ENCODE results near the gene SDK2. TPM values are rescaled to one million over a fixed set of nuclear protein-coding genes. Genes with fewer than 3 reads are reported as not detected.
A peak's percentile ranks its signal among the peaks of the same experiment; 100 is the strongest.

SDK2 gene
- total RNA-seq, 1 donor, result under 0.01 TPM

- peaks cover 38% of the 10 kb centered on the region for H4K20me1 ChIP-seq (ENCODE audit: insufficient read depth, low read length)
- H3K4me1 ChIP-seq (ENCODE audit: insufficient read depth, low read length), result peaks cover 26% of the 10 kb centered on the region
- H3K4me2 ChIP-seq (ENCODE audit: insufficient read depth, low read length), result no peak overlapping the region
- H2AFZ ChIP-seq (ENCODE audit: low read length), result no peak overlapping the region
- H3K27me3 ChIP-seq (ENCODE audit: insufficient read depth, low read length), result no peaks in the 10 kb centered on the region
- no peaks in the 10 kb centered on the region for H3K36me3 ChIP-seq (ENCODE audit: insufficient read depth, low read length)
- H3K79me2 ChIP-seq (ENCODE audit: insufficient read depth, low read length), result peaks cover 75% of the 10 kb centered on the region
- no peak overlapping the region for H3K27ac ChIP-seq (ENCODE audit: low read depth, low read length)
- no peak overlapping the region for H3K4me3 ChIP-seq (ENCODE audit: insufficient read depth, low read length)
- no peak for DNase-seq (ENCODE audit: insufficient read length, low spot score, missing footprints)
- H3K9me3 ChIP-seq (ENCODE audit: low read depth, low read length), result no peaks in the 10 kb centered on the region
- TF ChIP-seq CTCF (IDR thresholded peaks at IDR 0.05; ENCODE audit: extremely low read depth, low read depth, low read length), result no peak
These were observed 346.0 kb downstream of the SDK2 start for GRCh38 chr17:73297934-73298861.

GRCh38 chr17:73293480-73293911 lies 350.7 kb downstream of the SDK2 start:
- no peak for TF ChIP-seq CTCF (IDR thresholded peaks at IDR 0.05; ENCODE audit: extremely low read depth, low read depth, low read length)
- H3K36me3 ChIP-seq (ENCODE audit: insufficient read depth, low read length), result no peaks in the 10 kb centered on the region
- H3K9me3 ChIP-seq (ENCODE audit: low read depth, low read length), result no peaks in the 10 kb centered on the region
- H3K27me3 ChIP-seq (ENCODE audit: insufficient read depth, low read length), result no peaks in the 10 kb centered on the region
- peak overlapping the region; percentile 64 for H3K4me2 ChIP-seq (ENCODE audit: insufficient read depth, low read length)
- peak; percentile 88 for DNase-seq (ENCODE audit: insufficient read length, low spot score, missing footprints)
- H2AFZ ChIP-seq (ENCODE audit: low read length), result no peak overlapping the region
- H3K4me3 ChIP-seq (ENCODE audit: insufficient read depth, low read length), result peak overlapping the region; percentile 10
- peaks cover 61% of the 10 kb centered on the region for H3K4me1 ChIP-seq (ENCODE audit: insufficient read depth, low read length)
- peak overlapping the region; percentile 52 for H3K27ac ChIP-seq (ENCODE audit: low read depth, low read length)
- peaks cover 65% of the 10 kb centered on the region for H3K79me2 ChIP-seq (ENCODE audit: insufficient read depth, low read length)
- H4K20me1 ChIP-seq (ENCODE audit: insufficient read depth, low read length), result peaks cover 34% of the 10 kb centered on the region

- H3K4me1 ChIP-seq (ENCODE audit: insufficient read depth, low read length), result peaks cover 59% of the 10 kb centered on the region
- H3K36me3 ChIP-seq (ENCODE audit: insufficient read depth, low read length), result no peaks in the 10 kb centered on the region
These were observed 351.2 kb downstream of the SDK2 start for GRCh38 chr17:73293031-73293430.

More at GRCh38 chr17:73293031-73293430, 351.2 kb downstream of the SDK2 start:
- no peaks in the 10 kb centered on the region for H3K27me3 ChIP-seq (ENCODE audit: insufficient read depth, low read length)
- H3K27ac ChIP-seq (ENCODE audit: low read depth, low read length), result peak overlapping the region; percentile 52
- H3K4me3 ChIP-seq (ENCODE audit: insufficient read depth, low read length), result no peak overlapping the region
- DNase-seq (ENCODE audit: insufficient read length, low spot score, missing footprints), result peak; percentile 77
- H4K20me1 ChIP-seq (ENCODE audit: insufficient read depth, low read length), result peaks cover 31% of the 10 kb centered on the region
- H3K9me3 ChIP-seq (ENCODE audit: low read depth, low read length), result no peaks in the 10 kb centered on the region
- H2AFZ ChIP-seq (ENCODE audit: low read length), result no peak overlapping the region
- TF ChIP-seq CTCF (IDR thresholded peaks at IDR 0.05; ENCODE audit: extremely low read depth, low read depth, low read length), result no peak
- H3K79me2 ChIP-seq (ENCODE audit: insufficient read depth, low read length), result peaks cover 63% of the 10 kb centered on the region
- peak overlapping the region; percentile 64 for H3K4me2 ChIP-seq (ENCODE audit: insufficient read depth, low read length)
